Keratinocyte (primary cell): ENCODE results near the gene BICD2. TPM values are rescaled to one million over a fixed set of nuclear protein-coding genes. Genes with fewer than 3 reads are reported as not detected.

Experiments used
- DNase-seq: peaks from one replicate; pipeline ENCODE4 v3.0.0-alpha.2; 2011; ENCODE audit warnings: low read depth, missing footprints, low spot score
- FAIRE-seq: peaks from 2 replicates; lab custom pipeline; 2011; peaks lifted over from hg19 to GRCh38; lab: Jason Lieb, UNC
- H2AFZ ChIP-seq: 2 replicates; pipeline ENCODE4 v1.6.0; 2012; ENCODE audit warnings: low read length, control low read depth, inconsistent platforms; ENCODE audit not compliant: control insufficient read depth
- H3K27ac ChIP-seq: 2 replicates; pipeline ENCODE4 v1.5.1; 2011; ENCODE audit warnings: low read length; ENCODE audit not compliant: control insufficient read depth, insufficient read depth
- H3K27me3 ChIP-seq: 3 replicates; pipeline ENCODE4 v1.6.0; 2011; ENCODE audit warnings: low read length; ENCODE audit not compliant: control insufficient read depth, insufficient read depth; ENCODE audit errors: extremely low read depth
- H3K36me3 ChIP-seq, 2 experiments: 2 replicates in 1 of 2; 3 replicates in 1 of 2; pipeline ENCODE4 v1.5.1; 2011; ENCODE audit warnings: low read length in 2 of 2, mild to moderate bottlenecking in 1 of 2; ENCODE audit not compliant: control insufficient read depth in 2 of 2, insufficient read depth in 2 of 2; ENCODE audit errors: extremely low read depth in 1 of 2
- H3K4me1 ChIP-seq: 3 replicates; pipeline ENCODE4 v1.5.1; 2011; ENCODE audit warnings: low read length; ENCODE audit not compliant: control insufficient read depth, insufficient read depth; ENCODE audit errors: extremely low read depth
- H3K4me2 ChIP-seq: 3 replicates; pipeline ENCODE4 v1.6.0; 2011; ENCODE audit warnings: low read depth, low read length; ENCODE audit not compliant: control insufficient read depth, insufficient read depth; ENCODE audit errors: extremely low read depth
- H3K4me3 ChIP-seq, 3 experiments: fragments of 200-600 bp in 1 of 3; sonication (generic) in 1 of 3; 2 replicates in 2 of 3; 3 replicates in 1 of 3; pipeline ENCODE4 v1.5.1; 2011 to 2016; ENCODE audit warnings: low read length in 3 of 3, mild to moderate bottlenecking in 3 of 3, control low read depth in 2 of 3, inconsistent platforms in 1 of 3, low read depth in 1 of 3, mixed read lengths in 1 of 3, mixed run types in 1 of 3, moderate library complexity in 1 of 3; ENCODE audit not compliant: control insufficient read depth in 2 of 3, insufficient read depth in 2 of 3; ENCODE audit errors: extremely low read depth in 1 of 3
- H3K79me2 ChIP-seq: 2 replicates; pipeline ENCODE4 v1.6.0; 2012; ENCODE audit warnings: low read length; ENCODE audit not compliant: control insufficient read depth, insufficient read depth
- H3K9ac ChIP-seq: 3 replicates; pipeline ENCODE4 v1.6.0; 2011; ENCODE audit warnings: low read length; ENCODE audit not compliant: control insufficient read depth, insufficient read depth; ENCODE audit errors: extremely low read depth
- H3K9me1 ChIP-seq: 3 replicates; pipeline ENCODE4 v1.6.0; 2011; ENCODE audit warnings: low read length; ENCODE audit not compliant: control insufficient read depth, insufficient read depth; ENCODE audit errors: extremely low read depth
- H3K9me3 ChIP-seq: 2 replicates; pipeline ENCODE4 v1.5.1; 2012; ENCODE audit warnings: low read depth, low read length; ENCODE audit not compliant: control insufficient read depth
- H4K20me1 ChIP-seq: 3 replicates; pipeline ENCODE4 v1.6.0; 2011; ENCODE audit warnings: low read length; ENCODE audit not compliant: control insufficient read depth, insufficient read depth; ENCODE audit errors: extremely low read depth
- CTCF ChIP-seq, 3 experiments: IDR thresholded peaks in 1 of 3; conservative IDR thresholded peaks in 1 of 3; optimal IDR thresholded peaks in 1 of 3; 2 replicates in 2 of 3; 3 replicates in 1 of 3; pipeline versions ENCODE3 to v1.5.1; 2011; ENCODE audit warnings: low read length in 3 of 3, mild to moderate bottlenecking in 3 of 3, moderate library complexity in 2 of 3, control low read depth in 1 of 3, inconsistent platforms in 1 of 3; ENCODE audit not compliant: insufficient read depth in 2 of 3; ENCODE audit errors: extremely low read depth in 1 of 3
- EZH2 ChIP-seq: IDR thresholded peaks from one replicate; pipeline ENCODE4 v1.6.1; 2012; ENCODE audit warnings: inconsistent platforms, mild to moderate bottlenecking, low read length, moderate library complexity
- dilution Hi-C: fragments of 300-500 bp; cut with MboI; formaldehyde crosslinking; loops from one replicate; pipeline ENCODE4 v1.7.0; 2020; ENCODE audit warnings: low sequenced_read_pairs; ENCODE audit not compliant: extremely low pct_ligation_motif_present
- polyA plus RNA-seq, 5 experiments: library from polyadenylated mRNA; depleted of rRNA in 3 of 5; stranded (reverse) in 3 of 5; stranded (forward) in 1 of 5; unstranded in 1 of 5; fragments of >200 nt; gene quantifications; 1 replicate in 1 of 5; 2 replicates in 3 of 5; 3 replicates in 1 of 5; pipeline versions ENCODE4 v1.2.1 to v1.2.3, GENCODE V29; 2011 to 2012; ENCODE audit warnings: missing spikeins in 2 of 5, low read depth in 1 of 5, low replicate concordance in 1 of 5

Gene BICD2
- polyA plus RNA-seq, 1 donor (not counting 4 experiments of a cell fraction or from before 2014, with no cell fraction given): 41.9 TPM

GRCh38 chr9:92709954-92710353 lies 54.7 kb downstream of the BICD2 start:
- Histone ChIP-seq H3K27me3 (no peaks in the 10 kb centered on the region), H3K27ac (peak overlapping the region; percentile 96), H3K79me2 (peaks cover 23% of the 10 kb centered on the region), H3K9me3 (no peaks in the 10 kb centered on the region), H3K9me1 (peaks cover 5% of the 10 kb centered on the region), H3K4me2 (no peak overlapping the region), H3K4me1 (peaks cover 54% of the 10 kb centered on the region), H3K36me3 (peaks cover 27 to 49% of the 10 kb centered on the region in 2 experiments), H3K9ac (peak overlapping the region; percentile 23), H4K20me1 (no peaks in the 10 kb centered on the region), H3K4me3 (no peak overlapping the region), H2AFZ (no peak overlapping the region)
- DNase-seq: no peak
- no peak for TF ChIP-seq EZH2
- TF ChIP-seq CTCF (optimal IDR thresholded peaks at IDR 0.05 in 1 of 3, IDR thresholded peaks at IDR 0.05 in 1 of 3, conservative IDR thresholded peaks at IDR 0.05 in 1 of 3; ENCODE audit: extremely low read depth in 1 of 3, insufficient read depth in 2 of 3, low read length in 3 of 3): no peak
- dilution Hi-C loops: no loop called here
- FAIRE-seq: no peak

DNA sequence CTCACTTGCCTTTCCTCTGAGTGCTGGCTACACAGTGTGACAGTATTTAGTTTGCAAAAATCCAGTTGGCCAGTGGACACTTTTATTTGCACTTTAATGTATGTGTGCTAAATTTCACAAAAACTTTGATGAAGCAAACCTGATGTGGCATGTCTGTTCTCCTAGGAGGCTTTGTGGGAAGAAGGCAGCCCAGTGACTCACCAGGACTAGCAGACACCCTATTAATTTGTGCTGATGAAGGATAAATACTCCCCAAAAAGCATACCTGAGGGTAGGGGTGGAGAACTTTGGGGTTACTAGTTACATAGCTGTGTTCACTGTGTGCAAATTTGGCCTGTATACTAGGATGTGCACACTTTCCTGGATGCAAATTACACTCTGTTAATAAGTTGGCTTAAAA lies 55.4 kb downstream of the BICD2 start:
- no peak overlapping the region for H3K9ac ChIP-seq
- H3K9me3 ChIP-seq: no peaks in the 10 kb centered on the region
- no peak overlapping the region for H3K4me3 ChIP-seq
- no peaks in the 10 kb centered on the region for H4K20me1 ChIP-seq
- FAIRE-seq (peak; percentile 90), DNase-seq (peak; percentile 33)
- peaks cover 23% of the 10 kb centered on the region for H3K79me2 ChIP-seq
- peaks cover 56% of the 10 kb centered on the region for H3K4me1 ChIP-seq
- peak overlapping the region; percentile 65 for H3K4me2 ChIP-seq
- no peak overlapping the region for H2AFZ ChIP-seq
- peaks cover 20 to 45% of the 10 kb centered on the region in 2 experiments for H3K36me3 ChIP-seq
- TF ChIP-seq EZH2 (no peak), CTCF (optimal IDR thresholded peaks at IDR 0.05 in 1 of 3, IDR thresholded peaks at IDR 0.05 in 1 of 3, conservative IDR thresholded peaks at IDR 0.05 in 1 of 3; ENCODE audit: extremely low read depth in 1 of 3, insufficient read depth in 2 of 3, low read length in 3 of 3) (no peak)
- dilution Hi-C loops: no loop called here
- H3K9me1 ChIP-seq: peaks cover 5% of the 10 kb centered on the region
- H3K27me3 ChIP-seq: no peaks in the 10 kb centered on the region
- H3K27ac ChIP-seq: peak overlapping the region; percentile 96
